ENCODE data around the gene ING1.
"Not testable (repeated sequence)": the region's sequence is repeated elsewhere in the genome, so short reads cannot be mapped to it uniquely, and the experiment has no call there.

Gene ING1

DNA sequence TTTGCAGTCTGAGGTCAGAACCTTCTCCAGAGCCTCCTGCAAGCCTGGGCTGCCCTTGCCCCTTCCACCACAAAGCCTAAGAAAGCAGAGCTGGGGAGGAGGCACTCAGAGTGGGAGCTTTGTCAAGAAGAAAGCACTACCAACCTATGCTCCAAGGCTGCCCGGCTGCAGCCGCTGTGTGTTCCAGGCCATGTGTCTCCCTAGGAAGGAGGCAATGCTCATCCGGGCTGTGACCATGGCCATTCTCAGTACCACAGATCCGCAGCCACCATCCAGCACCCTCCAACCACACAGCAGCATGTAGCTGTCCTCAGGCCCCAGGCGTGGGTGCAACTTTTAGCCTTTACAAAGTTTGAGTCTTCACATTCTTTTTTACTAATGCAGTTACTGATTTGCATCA is 29.6 kb upstream of the ING1 start:
- no peak for DNase-seq (ENCODE audit: low read depth)
- TF ChIP-seq, protein P1, sequence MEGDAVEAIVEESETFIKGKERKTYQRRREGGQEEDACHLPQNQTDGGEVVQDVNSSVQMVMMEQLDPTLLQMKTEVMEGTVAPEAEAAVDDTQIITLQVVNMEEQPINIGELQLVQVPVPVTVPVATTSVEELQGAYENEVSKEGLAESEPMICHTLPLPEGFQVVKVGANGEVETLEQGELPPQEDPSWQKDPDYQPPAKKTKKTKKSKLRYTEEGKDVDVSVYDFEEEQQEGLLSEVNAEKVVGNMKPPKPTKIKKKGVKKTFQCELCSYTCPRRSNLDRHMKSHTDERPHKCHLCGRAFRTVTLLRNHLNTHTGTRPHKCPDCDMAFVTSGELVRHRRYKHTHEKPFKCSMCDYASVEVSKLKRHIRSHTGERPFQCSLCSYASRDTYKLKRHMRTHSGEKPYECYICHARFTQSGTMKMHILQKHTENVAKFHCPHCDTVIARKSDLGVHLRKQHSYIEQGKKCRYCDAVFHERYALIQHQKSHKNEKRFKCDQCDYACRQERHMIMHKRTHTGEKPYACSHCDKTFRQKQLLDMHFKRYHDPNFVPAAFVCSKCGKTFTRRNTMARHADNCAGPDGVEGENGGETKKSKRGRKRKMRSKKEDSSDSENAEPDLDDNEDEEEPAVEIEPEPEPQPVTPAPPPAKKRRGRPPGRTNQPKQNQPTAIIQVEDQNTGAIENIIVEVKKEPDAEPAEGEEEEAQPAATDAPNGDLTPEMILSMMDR (conservative IDR thresholded peaks at IDR 0.05; ENCODE audit: low read length) = no peak

DNA sequence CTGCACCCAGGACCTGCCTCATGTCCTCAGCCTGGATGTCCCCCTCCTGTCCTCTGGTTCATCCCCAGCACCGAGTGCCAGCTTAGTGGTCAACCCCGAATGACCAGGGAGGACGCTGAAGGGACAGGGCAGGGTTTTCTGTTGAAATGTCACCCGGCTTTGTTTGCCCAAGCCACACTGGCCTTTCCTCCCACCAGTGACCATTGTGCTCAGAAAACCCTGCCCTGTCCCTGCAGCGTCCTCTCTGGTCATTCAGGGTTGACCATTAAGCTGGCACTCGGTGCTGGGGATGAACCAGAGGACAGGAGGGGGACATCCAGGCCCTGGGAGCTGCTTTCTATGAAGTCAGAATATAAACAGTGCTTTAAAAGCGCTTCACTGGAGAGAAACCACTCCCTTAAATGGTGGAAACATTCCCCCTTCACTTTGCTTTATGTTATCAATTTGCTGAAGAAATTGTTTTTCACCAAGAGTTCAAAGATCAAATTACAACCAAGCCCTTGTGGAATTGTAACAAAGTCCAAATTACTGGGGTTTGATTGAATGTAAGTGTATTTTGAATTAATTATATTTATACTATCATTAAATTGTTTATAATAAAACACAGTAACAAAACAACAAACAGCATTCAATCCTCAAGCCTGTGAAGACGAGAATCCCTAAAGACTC is 29.0 kb upstream of the ING1 start:
- no peak for DNase-seq (ENCODE audit: low read depth)
- TF ChIP-seq, protein P1 (conservative IDR thresholded peaks at IDR 0.05; ENCODE audit: low read length) = no peak
- H3K4me3 ChIP-seq (ENCODE audit: low read length) = no peak overlapping the region

More for the DNA sequence above, 29.6 kb upstream of the ING1 start:
- H3K4me3 ChIP-seq (ENCODE audit: low read length) = no peak overlapping the region

DNA sequence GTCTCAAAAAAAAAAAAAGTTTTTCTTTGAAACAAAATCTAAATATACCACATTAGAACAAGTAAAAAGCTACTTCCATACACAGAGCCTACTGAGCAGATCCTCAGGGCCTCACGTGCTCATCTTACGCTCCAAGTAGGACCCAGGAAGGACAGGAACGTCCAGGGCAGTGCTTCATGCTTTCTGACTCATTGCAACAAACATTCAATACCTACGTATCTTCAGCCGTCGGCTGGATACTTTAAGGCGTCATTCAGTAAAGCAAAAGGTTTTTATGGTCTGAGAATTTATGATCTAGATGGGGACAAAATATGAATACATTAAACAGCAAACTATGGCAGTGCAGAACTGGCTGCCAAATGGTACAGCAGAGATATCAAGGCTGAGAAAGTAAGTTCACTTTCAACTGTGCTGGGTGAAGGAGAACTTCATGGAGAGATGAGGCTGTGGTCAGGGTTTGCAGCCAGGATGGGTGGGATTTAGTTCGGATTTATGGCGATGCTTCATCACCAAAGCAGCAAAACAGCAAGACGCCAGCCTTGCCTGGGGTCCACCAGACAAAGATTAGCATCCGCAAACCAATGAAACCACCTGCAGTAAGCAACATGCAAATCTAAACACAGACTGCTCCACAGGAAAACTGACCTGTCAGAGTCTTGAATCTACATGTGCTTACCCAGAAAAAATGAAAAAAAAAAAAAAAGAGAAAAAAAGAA is 28.0 kb upstream of the ING1 start:
- H3K4me3 ChIP-seq (ENCODE audit: low read length) = no peak overlapping the region
- peak; percentile 29 for DNase-seq (ENCODE audit: low read depth)
- TF ChIP-seq, protein P1 (conservative IDR thresholded peaks at IDR 0.05; ENCODE audit: low read length) = no peak

DNA sequence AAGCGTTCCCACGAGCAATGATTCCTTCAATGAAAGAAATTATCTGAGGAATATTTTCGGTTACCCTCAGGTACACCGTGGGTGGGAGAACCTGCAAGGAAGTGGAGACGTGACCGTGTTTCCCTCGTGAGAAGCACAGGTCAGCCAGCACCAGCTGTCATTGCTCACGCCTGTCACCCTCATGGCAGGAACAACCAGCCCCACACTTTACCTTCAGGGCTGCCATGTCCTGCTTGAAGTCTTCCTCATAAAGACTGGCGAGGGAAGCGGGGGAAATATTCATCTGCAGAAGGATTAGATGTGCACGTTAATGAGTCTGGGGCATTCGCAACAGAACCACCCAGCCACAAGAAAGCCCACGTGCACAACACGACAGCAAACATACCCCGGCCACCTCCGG is 25.8 kb upstream of the ING1 start:
- TF ChIP-seq, protein P1 (conservative IDR thresholded peaks at IDR 0.05; ENCODE audit: low read length) = no peak
- DNase-seq (ENCODE audit: low read depth) = no peak
- H3K4me3 ChIP-seq (ENCODE audit: low read length) = no peak overlapping the region

GRCh38 chr13:110689041-110689440 is 24.5 kb upstream of the ING1 start:
- H3K4me3 ChIP-seq (ENCODE audit: low read length) = no peak overlapping the region
- TF ChIP-seq, protein P1 (conservative IDR thresholded peaks at IDR 0.05; ENCODE audit: low read length) = no peak

DNA sequence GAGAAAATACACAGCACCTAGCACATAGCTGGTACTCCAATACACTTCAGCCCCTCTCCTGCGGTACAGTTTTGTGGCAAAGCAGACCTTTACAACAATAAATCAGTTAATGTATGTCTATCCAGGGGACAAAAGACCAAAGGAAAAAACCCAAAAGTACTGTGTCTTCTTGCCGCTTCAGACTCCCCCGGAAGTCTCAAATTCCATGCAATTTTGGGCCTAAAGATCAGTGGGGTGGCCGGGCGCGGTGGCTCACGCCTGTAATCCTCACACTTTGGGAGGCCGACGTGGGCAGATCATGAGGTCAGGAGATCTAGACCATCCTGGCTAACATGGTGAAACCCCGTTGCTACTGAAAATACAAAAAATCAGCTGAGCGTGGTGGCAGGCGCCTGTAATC is 23.8 kb upstream of the ING1 start:
- no peak overlapping the region for H3K4me3 ChIP-seq (ENCODE audit: low read length)
- no peak for DNase-seq (ENCODE audit: low read depth)
- TF ChIP-seq, protein P1 (conservative IDR thresholded peaks at IDR 0.05; ENCODE audit: low read length) = no peak

More at GRCh38 chr13:110689041-110689440, 24.5 kb upstream of the ING1 start:
- DNase-seq (ENCODE audit: low read depth) = no peak

DNA sequence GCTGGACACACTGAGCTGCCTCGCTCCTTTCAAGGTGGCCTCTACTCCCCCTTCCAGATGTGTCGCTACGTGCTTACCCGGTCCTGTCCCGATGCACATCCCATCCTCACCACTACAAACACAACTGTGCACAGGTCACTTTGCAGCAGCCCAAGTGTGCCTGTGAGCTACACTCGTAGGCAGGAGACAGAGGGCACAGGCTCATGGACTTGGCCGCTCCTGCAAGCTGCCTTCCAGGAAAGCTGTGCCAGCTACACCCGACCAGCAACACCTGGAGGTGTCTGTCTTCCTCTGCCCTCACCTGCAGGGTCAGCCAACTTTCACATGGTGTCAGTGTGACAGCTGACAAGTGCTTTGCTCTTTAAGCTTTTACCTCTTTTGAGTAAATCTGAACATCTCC is 23.0 kb upstream of the ING1 start:
- TF ChIP-seq, protein P1 (conservative IDR thresholded peaks at IDR 0.05; ENCODE audit: low read length) = no peak
- DNase-seq (ENCODE audit: low read depth) = no peak
- no peak overlapping the region for H3K4me3 ChIP-seq (ENCODE audit: low read length)

- H3K4me3 ChIP-seq (ENCODE audit: low read length); DNase-seq (ENCODE audit: low read depth): not testable (repeated sequence)
These were observed 17.7 kb upstream of the ING1 start for GRCh38 chr13:110695774-110696173.
